Caki2 (cell line): ENCODE results near the gene OSBP2. TPM values are rescaled to one million over a fixed set of nuclear protein-coding genes. Genes with fewer than 3 reads are reported as not detected.

Experiments used
- DNase-seq: peaks from one replicate; pipeline ENCODE4 v3.0.0-alpha.2; 2015; ENCODE audit warnings: low read depth
- in situ Hi-C: cut with HindIII; loops from 2 replicates; pipeline ENCODE4 v1.10.0; 2016; ENCODE audit warnings: low sequenced_read_pairs, low pct_unique_long_range_greater_than_20kb, mixed read lengths
- total RNA-seq: library from RNA; depleted of rRNA; stranded (reverse); fragments of >200 nt; shearing (Covaris generic); gene quantifications from 2 replicates; pipeline ENCODE4 v1.2.3, GENCODE V29; 2014; ENCODE audit warnings: low replicate concordance

OSBP2 gene
- total RNA-seq, 1 experiment from 2014 or later, result 2.1 TPM

DNA sequence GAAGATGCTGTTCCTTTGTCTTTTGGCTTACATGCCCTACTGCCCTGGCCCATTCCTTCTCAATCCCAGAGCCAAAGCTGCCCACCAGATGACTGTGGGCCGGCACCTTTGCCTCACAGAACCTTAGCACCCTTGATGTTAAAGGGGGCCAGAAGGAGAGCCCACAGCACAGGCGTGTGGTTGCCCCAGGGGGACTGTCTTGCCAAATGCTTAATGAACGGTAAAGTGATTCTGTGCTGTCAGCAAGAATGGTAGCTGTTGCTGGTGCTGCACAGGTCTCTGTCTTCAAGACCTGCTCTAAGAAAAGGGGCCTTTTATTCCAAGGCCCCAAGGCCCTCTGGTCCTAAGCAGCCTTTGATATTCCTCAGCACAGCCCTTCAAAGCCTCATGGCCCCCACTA, 160.6 kb downstream of the OSBP2 start:
- in situ Hi-C loops, result no loop called here
- no peak for DNase-seq

DNA sequence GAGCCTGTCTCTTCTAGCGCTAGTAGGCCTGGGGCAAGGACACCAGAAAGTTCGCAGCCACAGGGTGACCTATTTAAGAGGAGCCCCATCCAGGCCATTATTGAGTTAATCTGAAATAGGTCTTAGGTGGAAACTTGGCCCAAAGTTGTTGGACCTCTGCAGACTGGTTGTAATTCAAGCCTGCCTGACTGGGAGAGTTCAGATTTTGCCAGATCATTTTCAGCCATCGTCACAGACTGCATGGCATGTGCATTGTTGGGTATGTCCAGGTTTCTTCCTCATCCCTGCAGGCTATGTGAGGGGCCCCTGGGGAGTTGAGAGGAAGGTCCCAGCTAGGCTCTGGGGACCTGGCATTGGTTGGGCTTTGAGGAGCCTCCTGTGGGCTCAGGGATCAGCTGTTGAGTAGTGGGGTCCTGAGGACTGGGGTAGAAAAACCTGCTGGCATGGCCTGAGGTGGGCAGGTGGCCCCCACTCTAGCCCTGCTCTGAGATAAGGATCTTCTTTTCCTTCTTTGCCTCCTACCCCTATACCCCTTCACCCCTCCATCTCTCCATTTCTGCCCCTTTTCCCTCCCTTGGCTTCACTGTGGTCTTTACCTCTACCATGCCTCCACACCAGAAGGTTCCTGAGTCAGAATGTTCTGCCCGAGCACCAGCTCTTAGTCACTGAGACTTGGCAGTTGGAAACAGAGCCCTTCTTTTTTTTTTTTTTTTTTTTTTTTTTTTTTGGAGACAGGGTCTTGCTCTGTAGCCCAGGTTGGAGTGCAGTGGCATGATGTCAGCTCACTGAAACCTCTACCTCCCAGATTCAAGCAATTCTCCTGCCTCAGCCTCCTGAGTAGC, 161.2 kb downstream of the OSBP2 start:
- in situ Hi-C loops, result no loop called here
- no peak for DNase-seq

DNA sequence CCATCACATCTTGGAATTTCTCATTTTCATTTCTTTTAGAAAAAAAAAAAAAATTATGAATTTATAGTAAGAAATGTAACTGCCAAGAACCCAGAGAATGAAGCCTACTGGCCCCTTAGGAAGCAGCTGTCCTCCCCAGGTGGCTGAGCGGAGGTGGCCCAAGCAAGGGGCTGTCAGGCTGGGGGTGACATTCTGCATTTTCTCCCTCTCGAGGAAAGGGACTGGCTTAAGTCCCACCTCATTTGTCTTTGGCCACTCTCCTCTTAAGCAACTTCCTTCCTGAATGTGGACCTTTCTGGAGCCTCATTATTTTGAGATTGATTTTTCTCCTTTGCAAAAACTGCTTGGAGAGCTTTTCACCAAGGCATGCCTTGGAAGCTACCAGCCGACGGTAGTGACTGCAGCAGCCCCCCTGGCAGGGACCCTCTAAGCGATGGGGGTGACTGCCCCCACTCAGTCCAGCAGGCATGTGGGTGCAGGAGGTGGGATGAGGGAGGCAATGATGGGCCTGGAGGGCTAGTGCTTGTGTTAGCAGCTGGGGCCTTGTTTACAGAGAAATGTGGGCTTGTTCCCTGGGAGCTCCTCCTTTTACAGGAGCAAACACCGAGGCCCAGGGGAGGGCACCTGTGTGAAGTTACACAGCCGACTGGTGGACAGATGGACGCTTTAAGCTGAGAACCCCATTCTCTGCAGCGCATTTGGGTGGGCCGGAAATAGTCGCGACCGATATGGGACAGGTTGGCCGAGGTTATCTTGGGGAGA, 162.2 kb downstream of the OSBP2 start:
- in situ Hi-C loops, result no loop called here

DNA sequence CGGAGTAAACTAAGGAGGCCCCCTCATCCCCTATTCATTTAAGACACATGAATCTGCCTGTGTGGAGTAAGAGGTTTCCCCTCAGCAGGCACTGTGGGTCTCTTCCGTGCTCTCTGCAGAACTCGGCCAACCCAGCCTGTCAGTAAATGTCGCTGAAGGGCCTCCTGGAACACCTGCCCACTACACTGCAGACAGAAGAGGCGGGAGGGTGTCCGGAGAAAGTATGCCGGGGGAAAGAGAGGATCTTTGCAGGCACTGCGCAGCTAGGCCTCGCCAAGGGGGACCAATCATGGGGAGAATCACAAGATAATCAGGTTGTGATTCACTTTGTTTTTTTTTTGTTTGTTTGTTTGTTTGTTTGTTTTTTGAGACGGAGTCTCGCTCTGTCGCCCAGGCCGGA, 163.1 kb downstream of the OSBP2 start:
- in situ Hi-C loops, result no loop called here
- DNase-seq, result no peak

More for the DNA sequence above, 162.2 kb downstream of the OSBP2 start:
- no peak for DNase-seq

DNA sequence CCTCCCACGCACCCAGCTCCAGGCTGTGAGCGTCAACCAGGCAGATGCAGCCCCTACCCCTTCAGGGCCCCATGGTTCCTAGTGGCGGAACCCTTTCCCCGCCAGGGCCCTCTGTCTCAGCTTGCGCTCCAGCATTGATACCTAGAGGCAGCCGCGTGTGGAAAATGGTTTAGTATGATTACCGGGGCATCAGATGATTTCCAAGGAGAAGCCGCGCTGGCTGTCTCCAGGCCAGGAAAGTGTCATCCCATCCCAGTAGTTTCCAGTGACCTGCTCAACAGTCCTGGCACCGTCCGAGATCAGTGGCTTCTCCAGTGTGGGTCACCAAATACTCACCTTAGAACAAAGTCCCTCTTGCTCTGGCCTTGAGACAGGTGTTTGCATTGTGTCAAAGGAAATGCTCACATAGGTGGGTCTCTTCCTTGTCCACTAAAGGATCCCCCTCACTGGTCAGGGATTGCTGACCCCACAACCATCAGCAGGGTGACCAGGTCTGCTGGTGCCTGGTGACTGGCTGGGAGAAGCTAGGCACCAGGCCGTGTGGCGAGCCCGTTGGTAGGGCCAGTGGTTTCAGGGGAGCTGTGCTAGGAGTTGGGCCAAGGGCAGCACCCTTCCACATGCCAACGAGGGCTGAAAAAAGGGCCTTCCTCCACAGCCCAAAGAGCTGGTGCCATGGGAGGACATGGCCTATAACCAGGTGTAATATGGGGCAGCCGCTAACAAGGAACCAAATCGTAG, 164.5 kb downstream of the OSBP2 start:
- no peak for DNase-seq
- in situ Hi-C loops, result no loop called here

DNA sequence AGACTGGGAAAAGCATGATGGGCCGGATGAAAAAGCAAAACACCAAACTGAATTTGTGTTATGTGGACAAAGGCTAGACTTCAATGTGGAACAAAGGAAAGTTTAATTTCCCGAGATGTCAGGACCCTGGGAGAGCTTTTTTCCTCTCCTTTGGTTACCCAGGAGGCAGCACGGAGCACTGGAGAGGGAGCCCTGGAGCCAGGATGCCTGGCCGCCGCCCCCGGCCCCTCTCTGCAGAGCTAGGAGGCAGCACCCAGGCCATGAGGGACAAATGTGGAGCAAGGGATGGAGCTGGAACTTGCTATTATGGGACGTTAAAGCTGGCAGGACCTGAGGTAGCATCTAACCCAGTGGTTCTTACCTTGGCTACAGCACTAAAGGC, 165.0 kb downstream of the OSBP2 start:
- in situ Hi-C loops, result no loop called here

DNA sequence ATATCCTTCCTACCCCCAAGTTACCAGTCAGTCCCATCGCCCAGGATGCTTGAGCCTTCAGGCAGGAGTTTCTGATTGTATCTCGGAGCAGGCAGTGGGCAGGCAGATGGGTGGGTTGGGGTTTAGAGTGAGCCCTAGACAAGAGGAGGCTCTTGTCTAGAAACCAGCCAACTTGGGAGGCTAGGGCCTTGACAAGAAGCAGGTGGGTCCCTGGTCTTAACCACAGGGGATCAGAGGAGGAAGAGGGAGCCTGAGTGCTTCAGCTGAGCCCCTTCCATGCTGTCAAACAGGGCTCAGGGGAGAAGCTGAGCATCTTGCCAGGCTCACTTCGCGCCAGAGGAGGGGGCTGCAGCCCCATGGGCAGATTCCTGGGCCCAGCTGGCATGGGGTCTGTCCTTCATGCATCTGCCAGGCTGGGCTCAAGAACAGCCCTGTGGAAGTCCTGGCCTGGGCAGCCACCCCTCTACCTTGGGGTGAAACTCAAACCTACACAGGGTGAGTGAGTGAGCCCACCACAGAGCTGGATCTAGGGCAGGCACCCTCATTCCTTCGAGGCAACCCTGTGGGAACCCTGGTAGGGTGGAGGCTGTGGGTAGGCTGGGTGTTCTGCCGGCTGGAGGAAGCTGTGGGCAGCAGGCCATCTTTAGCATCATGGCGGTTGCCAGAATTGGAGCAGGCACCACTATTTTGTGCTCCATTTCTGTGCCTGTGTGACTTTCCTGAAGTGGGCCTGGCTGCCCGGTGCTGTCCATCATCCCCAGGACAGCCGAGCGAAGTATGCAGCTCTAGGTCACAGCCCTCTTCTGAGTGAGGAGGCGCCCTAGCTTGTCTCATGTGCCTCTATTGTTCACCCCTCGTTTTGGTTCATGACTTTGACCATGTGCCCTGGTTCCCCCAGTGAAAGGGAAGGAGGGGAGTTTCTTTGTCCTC, 165.8 kb downstream of the OSBP2 start:
- DNase-seq, result no peak
- in situ Hi-C loops, result no loop called here

More for the DNA sequence above, 165.0 kb downstream of the OSBP2 start:
- DNase-seq, result no peak

DNA sequence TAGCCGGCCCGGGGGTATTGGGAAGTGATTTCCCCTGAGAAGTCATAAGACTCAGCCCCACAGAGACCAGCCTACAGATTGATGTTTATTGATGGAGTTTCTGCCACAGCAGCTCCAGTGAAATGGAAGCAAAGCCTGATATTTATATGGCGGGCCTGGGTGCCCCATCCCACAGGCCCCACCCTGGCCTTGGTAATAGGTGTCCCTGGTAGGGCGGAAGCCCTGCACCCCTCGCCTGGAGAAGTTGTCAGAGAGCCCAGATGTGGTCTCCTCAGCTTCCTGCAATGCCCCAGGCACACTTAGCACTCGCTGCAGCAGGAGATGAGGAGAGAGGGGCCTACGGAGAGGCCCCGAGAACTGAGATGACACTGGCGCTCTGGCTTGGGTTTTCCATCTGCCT, 166.5 kb downstream of the OSBP2 start:
- no peak for DNase-seq
- in situ Hi-C loops, result no loop called here

DNA sequence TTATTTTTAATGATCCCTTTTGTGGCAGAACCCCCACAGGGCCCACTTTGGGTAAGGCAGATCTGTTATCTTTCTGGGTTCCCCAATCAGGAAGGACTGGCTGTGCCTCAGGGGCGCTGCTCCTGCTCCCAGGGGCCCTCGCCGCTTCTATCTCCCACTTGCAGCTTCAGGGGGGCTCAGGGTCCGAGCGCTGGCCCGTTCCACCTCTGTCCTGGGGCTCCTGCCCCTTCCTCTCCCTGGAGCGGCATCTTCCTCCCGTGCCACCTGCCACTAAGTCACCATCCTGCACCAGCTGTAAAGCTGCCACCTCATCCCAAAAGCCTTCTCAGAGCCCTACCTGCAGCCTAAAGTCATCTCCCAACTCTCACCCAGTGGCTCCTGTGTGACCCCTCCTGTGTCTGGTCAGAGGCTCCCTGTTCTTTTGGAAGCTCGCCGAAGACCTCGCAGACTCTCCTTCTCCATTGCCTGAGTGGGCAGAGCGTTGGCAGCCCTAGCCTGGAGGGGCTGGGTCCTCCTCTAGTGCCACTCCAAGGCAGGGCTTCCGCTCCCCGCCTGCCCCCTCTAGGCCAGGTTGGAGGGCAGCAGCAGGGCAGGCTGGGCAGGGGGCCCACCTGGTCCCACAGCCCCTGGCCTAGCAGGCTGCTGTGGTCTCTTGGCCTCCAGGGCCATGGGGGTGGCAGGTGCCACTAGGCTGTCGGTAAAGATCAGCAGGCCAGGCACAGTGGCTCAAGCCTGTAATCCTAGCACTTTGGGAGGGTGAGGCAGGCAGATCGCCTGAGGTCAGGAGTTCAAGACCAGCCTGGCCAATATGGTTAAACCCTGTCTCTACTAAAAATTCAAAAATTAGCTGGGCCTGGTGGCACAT, 167.2 kb downstream of the OSBP2 start:
- in situ Hi-C loops, result no loop called here
- no peak for DNase-seq

DNA sequence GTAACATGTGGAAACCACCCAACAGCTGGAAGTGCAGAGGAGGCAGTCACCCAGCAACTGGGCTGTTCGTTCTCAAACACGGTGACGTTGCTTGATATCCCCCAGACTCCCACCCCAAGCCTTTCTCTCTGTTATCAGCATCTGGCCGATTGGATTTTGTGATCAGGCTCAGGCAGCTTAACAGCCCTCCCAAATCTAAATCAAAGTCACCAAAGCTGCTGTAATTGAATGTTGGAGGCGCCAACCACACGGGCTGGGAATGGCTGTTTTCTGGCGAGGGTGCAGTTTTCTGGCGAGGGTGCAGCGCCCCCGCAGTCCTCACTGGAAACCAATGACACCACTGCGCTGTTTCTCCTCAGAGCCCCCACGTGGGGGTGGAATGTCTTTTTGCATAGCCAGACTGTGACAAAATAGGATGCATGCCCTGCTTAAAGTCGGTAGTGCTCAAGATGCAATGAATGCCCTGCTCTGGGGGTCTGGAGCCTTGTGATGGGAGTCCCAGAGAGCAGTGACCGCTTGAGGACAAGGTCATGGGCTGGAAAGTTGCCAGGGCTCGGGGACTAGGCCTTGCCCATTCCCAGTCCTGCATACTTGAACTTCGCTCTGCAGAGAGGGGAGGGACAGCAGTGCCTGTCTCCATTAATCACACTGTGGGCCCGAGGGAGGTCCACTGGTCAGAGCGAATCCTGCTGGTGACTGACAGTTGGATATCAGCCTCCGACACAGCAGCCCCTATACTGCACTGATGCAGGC, 168.6 kb downstream of the OSBP2 start:
- in situ Hi-C loops, result no loop called here
- DNase-seq, result no peak

DNA sequence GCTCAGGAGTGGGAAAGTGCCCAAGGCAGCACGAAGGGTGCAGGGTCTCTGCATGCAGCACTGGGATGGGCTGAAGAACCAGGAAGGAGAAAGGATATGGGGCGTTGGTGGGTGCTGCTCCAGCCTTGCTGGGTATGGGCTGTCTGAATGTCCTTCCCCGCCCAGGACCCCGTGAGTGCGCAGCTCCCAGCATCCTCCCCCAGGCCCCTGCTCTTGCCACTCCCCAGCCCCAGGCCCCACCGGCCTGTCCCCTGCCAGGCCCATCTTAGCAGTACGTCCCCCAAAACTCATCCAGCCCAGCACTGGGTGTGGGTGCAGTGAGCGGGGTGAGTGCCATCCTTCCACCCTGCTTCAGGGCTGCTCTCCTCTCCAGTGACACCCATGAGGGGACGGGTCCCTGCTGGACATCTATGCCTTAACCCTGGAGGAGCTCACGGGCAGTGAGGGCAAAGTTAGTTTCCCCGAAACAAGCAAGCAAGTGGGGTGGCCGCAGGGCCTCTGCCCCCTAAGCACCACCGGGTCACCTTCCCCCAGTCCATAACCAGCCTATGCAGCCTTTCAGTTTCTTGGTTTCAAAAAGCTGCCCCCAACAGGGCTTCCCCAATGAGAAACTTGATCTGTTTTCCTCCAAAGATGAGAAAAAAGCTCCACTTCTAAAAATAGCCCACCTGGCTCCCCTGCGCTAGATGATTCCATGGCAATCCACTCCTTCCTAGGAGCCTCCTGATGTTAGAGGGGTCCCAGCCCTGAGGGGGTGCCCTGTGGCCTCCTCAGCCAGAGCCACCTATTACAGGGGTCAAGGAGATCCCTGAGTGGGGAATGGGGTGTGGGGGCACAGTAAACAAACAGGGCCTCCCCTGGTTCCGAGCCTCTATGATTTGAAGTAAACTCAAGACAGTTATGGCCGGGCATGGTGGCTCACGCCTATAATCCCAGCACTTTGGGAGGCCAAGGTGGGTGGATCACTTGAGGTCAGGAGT, 170.1 kb downstream of the OSBP2 start:
- in situ Hi-C loops, result no loop called here

DNA sequence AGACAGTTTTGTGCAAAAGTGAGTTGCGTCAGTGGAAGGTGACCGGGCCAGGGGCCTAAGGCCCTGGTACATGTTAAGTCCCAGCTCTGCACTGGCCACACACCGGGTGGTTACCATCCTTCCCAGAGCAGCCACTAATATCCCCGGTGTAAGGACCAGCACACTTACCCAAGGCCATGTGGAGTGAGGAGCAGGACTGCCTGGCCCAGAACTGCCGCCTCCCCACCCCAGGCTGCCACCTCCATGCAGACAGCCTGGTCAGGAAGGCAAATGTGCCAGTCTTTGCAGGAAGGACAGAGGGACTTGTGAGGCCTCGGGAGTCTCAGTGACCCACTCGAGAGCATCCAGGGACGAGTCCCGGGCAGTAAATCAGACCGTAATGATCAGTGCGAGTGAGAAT, 171.0 kb downstream of the OSBP2 start:
- no peak for DNase-seq
- in situ Hi-C loops, result no loop called here

More for the DNA sequence above, 170.1 kb downstream of the OSBP2 start:
- no peak for DNase-seq

DNA sequence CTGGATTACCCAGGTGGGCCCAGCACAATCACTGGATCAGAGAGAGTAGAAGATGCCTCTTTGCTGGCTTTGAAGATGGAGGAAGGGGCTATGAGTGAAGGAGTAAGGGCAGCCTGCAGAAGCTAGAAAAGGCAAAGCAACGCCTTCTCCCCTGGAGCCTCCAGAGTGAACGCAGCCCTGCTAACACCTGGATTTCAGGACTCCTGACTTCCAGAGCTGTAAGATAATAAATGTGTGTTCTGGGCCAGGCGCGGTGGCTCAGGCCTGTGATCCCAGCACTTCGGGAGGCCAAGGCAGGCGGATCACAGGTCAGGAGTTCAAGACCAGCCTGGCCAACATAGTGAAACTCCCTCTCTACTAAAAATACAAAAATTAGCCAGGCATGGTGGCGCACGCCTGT, 171.5 kb downstream of the OSBP2 start:
- DNase-seq, result no peak
- in situ Hi-C loops, result no loop called here

DNA sequence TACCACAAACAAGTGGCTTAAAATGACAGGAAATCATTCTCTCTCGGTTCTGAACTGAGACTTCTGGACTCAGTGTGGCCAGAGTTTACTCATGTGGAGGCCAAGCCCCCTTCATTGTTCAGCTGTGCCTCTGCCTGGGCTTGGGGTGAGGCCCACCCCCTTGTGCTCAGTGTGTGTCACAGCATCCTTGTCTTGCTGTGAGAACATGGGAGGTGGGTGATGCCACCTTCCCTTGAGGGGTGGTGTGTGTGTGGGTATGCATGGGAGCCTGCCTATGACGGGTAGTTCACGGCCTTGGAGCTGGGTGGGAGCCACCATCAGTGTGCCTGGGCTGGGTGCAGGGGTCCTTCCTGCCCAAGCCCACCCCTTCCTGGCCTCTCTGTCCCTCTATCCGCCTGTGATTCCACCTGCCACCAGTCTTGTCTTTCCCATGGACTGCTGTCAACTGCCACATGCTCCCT, 172.2 kb downstream of the OSBP2 start:
- no peak for DNase-seq
- in situ Hi-C loops, result no loop called here
